Colon (tissue), 2 donors: ENCODE results near the gene FBP2.

ENCODE experiments used
- FAIRE-seq: peaks from 2 replicates; lab custom pipeline; 2012; peaks lifted over from hg19 to GRCh38; lab: Jason Lieb, UNC
- donor health status: control.
- donor health status: control.

FBP2 gene

GRCh38 chr9:94593459-94594345 lies at the start of gene FBP2:
Gene FBP2 (minus strand): TSS chr9:94593824. CDS start chr9:94593726, 98 bp downstream.
- FAIRE-seq, result no peak

DNA sequence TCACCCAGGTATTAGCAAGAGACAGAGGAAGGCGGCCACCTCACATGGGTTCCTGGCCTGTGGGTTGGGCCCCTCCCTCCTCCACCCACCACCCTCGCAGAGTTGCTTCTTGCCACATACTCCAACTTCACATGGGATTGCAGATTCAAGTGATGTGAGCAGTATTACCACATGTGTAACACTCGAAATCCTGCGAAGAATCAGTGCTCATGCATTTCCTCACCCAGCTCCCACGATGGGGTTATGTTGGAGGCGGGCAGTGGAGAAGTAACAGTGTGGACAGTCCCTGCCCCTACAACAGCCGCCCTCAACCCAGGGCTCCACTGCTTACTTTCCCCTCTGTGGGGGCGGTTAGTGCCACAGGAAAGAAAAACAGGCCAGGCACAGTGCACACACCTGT lies 49.6 kb upstream of the FBP2 start:
- FAIRE-seq, result no peak

GRCh38 chr9:94642501-94642900 lies 48.9 kb upstream of the FBP2 start:
- FAIRE-seq, result no peak

DNA sequence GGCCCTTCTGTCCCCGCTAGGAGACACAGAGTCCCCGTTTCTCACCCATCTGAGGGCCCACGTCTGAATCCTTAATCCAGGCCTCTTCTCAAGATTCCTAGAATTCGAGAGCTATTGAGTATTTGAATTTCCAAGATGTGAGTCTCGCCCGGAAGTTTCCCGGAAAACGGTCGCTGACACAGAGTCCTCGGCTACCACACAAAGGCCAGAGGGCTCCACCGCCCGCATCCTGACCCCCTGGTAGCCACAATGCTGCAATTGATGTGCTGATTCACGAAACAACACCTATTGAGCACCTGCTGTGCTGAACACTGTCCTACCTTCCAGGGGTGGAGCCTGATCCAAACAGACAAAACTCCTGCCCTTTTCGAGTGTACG lies 46.4 kb upstream of the FBP2 start:
- no peak for FAIRE-seq

GRCh38 chr9:94639061-94639998 lies 45.7 kb upstream of the FBP2 start, which contains the start of gene FBP1:
Gene FBP1 (minus strand): TSS chr9:94639518. CDS start chr9:94639310, 208 bp downstream.
- no peak for FAIRE-seq

DNA sequence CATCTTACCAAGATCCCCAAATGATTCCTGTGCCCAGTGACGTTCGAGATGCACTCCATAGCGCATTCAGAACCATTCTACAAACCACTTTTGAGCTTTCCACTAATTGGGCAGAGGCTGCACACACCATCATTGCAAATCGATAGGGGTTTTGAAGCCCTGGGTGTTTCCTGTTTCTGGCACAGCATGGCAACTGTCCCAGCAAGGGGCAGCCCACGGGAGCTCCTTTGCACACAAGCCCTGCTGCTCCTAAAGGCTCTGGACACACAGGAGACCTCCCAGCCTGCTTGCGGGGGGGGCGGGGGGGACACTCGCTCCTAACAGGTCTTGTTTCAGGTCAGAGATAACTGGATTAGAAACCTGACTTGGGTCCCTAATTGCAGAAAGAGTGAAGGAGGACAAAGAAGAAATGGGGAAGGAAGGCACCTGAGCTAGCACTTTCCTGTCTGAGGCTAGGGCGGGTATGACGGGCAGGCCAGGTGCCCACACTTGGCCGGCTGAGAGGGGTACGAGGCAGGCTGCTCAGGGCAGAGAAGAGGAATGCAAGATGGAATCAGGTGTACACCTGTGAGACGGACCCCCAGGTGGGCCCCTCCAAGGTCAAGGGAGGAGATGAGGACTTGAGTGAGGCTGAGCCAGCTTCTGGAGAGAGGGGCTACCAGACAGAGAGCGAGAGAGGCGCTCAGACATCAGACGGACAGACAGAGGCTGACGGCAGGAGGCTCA lies 44.9 kb upstream of the FBP2 start:
- FAIRE-seq, result no peak

DNA sequence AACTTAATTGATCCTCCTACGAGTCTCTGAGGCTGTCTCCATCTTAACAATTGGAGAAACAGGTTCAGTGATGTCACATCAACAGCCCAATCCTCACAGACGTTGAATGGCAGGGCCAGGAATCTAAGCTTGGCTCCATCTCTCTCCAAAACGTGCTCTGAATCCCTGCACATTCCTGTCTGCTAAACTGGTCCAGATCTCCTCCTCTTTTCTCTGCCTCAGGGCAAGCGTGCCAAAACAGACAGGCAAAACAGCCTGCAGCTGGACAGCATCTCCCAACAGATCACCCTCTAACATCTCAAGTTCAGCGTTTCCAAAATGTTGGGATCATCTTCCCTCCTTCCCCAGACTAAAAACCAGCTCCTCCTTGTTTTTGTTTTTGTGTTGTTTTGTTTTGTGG lies 39.1 kb upstream of the FBP2 start:
- FAIRE-seq, result no peak

- no peak for FAIRE-seq
Measured at GRCh38 chr9:94631599-94631998, 38.0 kb upstream of the FBP2 start.

DNA sequence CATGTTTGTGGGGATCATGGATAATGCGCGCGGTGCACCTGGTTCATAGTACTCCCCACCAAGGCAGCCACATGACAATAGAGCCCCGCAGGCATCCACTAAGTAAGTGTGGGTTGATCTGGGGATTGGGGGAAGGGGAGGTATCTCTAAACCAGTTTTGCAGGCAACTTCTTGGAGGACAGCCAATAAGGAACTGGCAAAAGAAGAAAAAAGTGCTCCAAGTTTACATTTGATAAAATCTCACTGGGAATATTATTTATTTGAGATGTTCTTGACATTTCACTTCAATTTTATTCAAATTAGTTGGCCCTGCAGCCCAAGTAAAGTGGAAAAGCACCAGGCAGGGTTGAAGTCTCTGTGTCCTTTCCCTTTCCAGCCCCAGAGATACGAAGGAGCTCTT lies 37.2 kb upstream of the FBP2 start:
- FAIRE-seq, result no peak

DNA sequence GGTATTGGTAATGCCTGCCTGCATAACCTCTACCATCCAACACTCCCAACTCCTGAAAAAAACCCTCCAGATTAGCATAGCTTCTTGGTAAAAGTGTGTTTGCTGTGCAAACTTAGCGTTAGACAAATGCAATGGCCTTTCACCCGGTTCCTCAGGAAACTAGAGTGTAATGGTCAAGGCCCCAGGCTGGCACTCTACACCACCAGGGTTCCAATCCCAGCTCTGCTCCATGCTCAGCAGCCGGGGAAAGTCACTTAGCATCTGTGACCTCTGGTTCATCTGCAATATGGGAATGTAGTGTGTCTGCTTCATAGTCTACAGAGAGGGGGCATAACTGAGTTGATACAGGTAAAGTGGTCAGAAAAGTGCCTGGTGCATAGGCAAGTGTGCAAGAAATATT lies 36.7 kb upstream of the FBP2 start:
- no peak for FAIRE-seq

- no peak for FAIRE-seq
Measured at GRCh38 chr9:94627287-94627686, 33.7 kb upstream of the FBP2 start.

DNA sequence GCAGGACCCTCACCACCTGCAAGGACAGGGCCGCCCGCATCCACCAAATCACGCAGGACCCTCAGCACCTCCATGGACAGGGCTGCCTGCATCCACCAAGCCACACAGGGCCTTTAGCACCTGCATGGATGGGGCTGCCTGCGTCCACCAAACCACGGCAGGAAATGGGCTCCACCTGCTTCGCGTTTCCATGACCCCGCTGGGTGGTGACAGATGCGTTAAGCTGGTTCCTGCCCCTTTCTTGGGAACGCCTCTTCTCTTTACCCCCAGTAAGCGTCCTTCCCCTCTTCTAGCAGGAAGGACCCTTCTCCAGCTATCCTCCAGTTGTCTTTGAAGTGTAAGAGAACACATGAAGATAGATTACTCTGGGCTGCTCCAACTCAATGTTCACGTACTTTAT lies 32.2 kb upstream of the FBP2 start:
- FAIRE-seq, result no peak

GRCh38 chr9:94624629-94625028 lies 31.0 kb upstream of the FBP2 start:
- no peak for FAIRE-seq

GRCh38 chr9:94623253-94623652 lies 29.6 kb upstream of the FBP2 start:
- FAIRE-seq, result no peak

DNA sequence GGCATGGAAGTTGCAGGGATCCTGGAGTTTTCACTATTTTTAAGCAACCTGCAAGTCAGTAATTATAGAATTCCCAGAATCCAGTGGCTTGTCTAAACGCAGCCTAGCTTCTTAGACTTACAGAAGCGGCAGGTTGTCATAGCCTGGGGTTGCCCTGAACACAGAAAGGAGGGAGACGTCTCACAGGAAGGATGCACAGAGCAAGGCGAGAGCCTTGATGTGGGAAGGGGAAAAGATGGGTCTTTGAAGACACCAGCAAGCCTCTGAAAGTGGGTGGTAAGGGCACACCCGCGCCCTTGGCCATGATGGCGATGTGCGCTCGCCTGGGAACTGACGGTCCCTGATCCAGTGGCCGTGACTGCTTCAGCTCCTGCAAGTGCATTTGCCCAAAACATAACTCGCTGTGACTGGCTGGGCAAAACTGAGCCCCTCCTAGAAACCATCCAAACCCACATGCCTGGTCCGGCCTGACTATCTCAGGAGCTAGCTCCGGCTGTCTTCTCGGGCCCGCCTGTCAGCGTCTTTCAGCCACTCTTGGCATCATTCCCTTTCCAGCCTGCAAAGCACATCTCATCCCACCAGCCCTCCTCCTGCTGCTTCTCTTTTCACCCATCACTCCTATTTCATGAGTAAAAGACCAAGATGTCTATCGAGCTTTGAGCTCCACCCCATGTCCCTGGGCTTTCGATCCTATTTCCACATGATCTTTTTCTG lies 28.6 kb upstream of the FBP2 start:
- no peak for FAIRE-seq

- no peak for FAIRE-seq
Measured at GRCh38 chr9:94619026-94619425, 25.4 kb upstream of the FBP2 start.

- FAIRE-seq, result no peak
Measured at GRCh38 chr9:94613003-94613402, 19.4 kb upstream of the FBP2 start.

GRCh38 chr9:94612071-94612470 lies 18.4 kb upstream of the FBP2 start:
- no peak for FAIRE-seq

DNA sequence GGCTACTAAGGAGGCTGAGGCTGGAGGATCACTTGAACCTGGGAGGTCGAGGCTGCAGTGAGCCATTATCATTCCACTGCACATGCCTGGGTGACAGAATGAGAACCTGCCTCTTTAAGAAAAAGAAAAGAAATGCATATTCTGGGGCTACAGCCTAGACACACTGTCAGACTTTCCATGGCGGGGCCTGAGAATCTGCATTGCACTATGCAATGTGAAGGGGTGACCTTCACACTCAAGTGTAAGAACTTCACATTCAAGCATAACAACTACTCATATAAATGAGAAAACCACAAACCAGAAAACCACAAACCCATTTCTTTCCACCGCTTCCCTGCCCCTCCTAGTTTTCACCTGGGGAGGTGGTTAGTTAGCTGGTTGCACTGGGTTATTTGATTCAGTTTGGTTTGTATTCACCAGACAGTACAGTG lies 18.0 kb upstream of the FBP2 start:
- no peak for FAIRE-seq

- FAIRE-seq, result no peak
Measured at GRCh38 chr9:94610181-94610606, 16.6 kb upstream of the FBP2 start.

DNA sequence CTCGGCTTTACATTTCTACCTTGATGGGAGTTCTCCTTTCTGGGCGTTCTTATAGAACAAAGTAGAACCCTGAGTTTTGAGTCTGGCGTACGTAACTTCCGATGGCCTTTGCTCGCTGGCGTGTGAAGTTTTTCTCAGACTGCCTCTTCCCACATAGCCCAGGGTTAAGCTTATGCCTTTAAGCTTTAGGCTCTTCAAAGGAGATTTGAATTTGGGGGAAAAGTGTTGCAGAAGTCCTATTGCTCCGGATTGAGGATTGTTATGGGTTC lies 13.7 kb upstream of the FBP2 start:
- FAIRE-seq, result no peak
